Neural progenitor cell (in vitro differentiated cells): ENCODE results near the gene ACYP1.

ENCODE experiments used
- EZH2 ChIP-seq: fragments of 200-600 bp; sonication (generic); IDR thresholded peaks from 2 replicates; pipeline ENCODE4 v1.6.1; 2017; ENCODE audit warnings: antibody characterized with exemption, mild to moderate bottlenecking, moderate library complexity
- EZH2phosphoT487 ChIP-seq: fragments of 200-600 bp; sonication (generic); IDR thresholded peaks from 2 replicates; pipeline ENCODE4 v1.6.1; 2017; ENCODE audit warnings: antibody characterized with exemption
- TF ChIP-seq, protein P1 (sequence below): fragments of 200-600 bp; sonication (generic); IDR thresholded peaks from 2 replicates; pipeline ENCODE4 v1.5.1; 2017; ENCODE audit warnings: antibody characterized with exemption, mild to moderate bottlenecking

DNA sequence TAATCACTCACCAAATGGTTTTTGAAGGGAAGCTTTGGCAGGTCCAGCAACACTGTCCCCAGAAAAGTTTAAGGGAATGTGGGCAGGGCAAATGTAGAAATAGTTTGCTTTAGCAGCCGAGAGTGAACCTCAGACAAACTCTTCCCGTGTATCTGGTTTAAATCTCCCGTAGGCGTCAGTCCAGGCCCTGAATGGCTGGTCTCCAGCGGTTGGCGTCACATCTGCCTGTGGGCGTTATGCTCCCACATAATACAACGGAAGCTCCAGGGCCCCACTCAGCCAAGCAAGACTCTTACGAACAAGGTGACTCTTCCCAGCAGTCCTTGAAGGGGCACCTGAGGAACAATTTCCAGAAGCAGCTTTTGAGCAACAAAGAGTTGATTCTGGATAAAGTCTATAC, 6.6 kb upstream of the ACYP1 start:
- TF ChIP-seq, protein P1, sequence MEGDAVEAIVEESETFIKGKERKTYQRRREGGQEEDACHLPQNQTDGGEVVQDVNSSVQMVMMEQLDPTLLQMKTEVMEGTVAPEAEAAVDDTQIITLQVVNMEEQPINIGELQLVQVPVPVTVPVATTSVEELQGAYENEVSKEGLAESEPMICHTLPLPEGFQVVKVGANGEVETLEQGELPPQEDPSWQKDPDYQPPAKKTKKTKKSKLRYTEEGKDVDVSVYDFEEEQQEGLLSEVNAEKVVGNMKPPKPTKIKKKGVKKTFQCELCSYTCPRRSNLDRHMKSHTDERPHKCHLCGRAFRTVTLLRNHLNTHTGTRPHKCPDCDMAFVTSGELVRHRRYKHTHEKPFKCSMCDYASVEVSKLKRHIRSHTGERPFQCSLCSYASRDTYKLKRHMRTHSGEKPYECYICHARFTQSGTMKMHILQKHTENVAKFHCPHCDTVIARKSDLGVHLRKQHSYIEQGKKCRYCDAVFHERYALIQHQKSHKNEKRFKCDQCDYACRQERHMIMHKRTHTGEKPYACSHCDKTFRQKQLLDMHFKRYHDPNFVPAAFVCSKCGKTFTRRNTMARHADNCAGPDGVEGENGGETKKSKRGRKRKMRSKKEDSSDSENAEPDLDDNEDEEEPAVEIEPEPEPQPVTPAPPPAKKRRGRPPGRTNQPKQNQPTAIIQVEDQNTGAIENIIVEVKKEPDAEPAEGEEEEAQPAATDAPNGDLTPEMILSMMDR, result no peak
- TF ChIP-seq EZH2, result no peak
- TF ChIP-seq EZH2phosphoT487, result no peak
